ENCODE measurements around the gene L1TD1.

GRCh38 chr1:62194651-62195544 lies at the start of gene L1TD1:
- TF ChIP-seq JUN (IDR thresholded peaks at IDR 0.05) (no peak), NFE2L2 (conservative IDR thresholded peaks at IDR 0.05; ENCODE audit: low read length) (no peak), RCOR1 (IDR thresholded peaks at IDR 0.05; ENCODE audit: low read depth, low read length) (no peak), RFX5 (IDR thresholded peaks at IDR 0.05) (no peak), JUNB (IDR thresholded peaks at IDR 0.05) (no peak), ZFP36 (IDR thresholded peaks at IDR 0.05; ENCODE audit: borderline replicate concordance, partially characterized antibody) (no peak)
- TF ChIP-seq, protein P1, sequence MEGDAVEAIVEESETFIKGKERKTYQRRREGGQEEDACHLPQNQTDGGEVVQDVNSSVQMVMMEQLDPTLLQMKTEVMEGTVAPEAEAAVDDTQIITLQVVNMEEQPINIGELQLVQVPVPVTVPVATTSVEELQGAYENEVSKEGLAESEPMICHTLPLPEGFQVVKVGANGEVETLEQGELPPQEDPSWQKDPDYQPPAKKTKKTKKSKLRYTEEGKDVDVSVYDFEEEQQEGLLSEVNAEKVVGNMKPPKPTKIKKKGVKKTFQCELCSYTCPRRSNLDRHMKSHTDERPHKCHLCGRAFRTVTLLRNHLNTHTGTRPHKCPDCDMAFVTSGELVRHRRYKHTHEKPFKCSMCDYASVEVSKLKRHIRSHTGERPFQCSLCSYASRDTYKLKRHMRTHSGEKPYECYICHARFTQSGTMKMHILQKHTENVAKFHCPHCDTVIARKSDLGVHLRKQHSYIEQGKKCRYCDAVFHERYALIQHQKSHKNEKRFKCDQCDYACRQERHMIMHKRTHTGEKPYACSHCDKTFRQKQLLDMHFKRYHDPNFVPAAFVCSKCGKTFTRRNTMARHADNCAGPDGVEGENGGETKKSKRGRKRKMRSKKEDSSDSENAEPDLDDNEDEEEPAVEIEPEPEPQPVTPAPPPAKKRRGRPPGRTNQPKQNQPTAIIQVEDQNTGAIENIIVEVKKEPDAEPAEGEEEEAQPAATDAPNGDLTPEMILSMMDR (IDR thresholded peaks at IDR 0.05): no peak

Measured in A549 (cell line).